HEK293T (cell line): Measurements from ENCODE around the gene MAP4K5.

Experiments
- ARNT ChIP-seq: fragments of 450-650 bp; IDR thresholded peaks from 2 replicates; pipeline ENCODE4 v1.6.1; 2017; ENCODE audit warnings: mild to moderate bottlenecking
- BHLHE40 ChIP-seq: fragments of 450-650 bp; IDR thresholded peaks from 2 replicates; pipeline ENCODE4 v1.6.1; 2016; ENCODE audit warnings: mild to moderate bottlenecking, moderate library complexity, borderline replicate concordance
- ELF4 ChIP-seq: fragments of 450-650 bp; IDR thresholded peaks from 2 replicates; pipeline ENCODE4 v1.6.1; 2017; ENCODE audit warnings: antibody characterized with exemption
- FOXA1 ChIP-seq: fragments of 450-650 bp; IDR thresholded peaks from 2 replicates; pipeline ENCODE4 v1.6.1; 2016; ENCODE audit warnings: mild to moderate bottlenecking
- FOXK2 ChIP-seq: fragments of 450-650 bp; IDR thresholded peaks from 2 replicates; pipeline ENCODE4 v1.6.1; 2016; ENCODE audit warnings: mild to moderate bottlenecking
- FOXM1 ChIP-seq: fragments of 450-650 bp; IDR thresholded peaks from 2 replicates; pipeline ENCODE4 v1.6.1; 2017; ENCODE audit warnings: mild to moderate bottlenecking, borderline replicate concordance
- HDGF ChIP-seq: fragments of 450-650 bp; IDR thresholded peaks from 2 replicates; pipeline ENCODE4 v1.6.1; 2017; ENCODE audit warnings: antibody characterized with exemption, borderline replicate concordance
- LEF1 ChIP-seq: fragments of 450-650 bp; IDR thresholded peaks from 2 replicates; pipeline ENCODE4 v1.6.1; 2017; ENCODE audit warnings: mild to moderate bottlenecking, borderline replicate concordance
- NFRKB ChIP-seq: fragments of 450-650 bp; IDR thresholded peaks from 2 replicates; pipeline ENCODE4 v1.6.1; 2016; ENCODE audit warnings: mild to moderate bottlenecking, moderate library complexity
- PKNOX1 ChIP-seq: fragments of 450-650 bp; IDR thresholded peaks from 2 replicates; pipeline ENCODE4 v1.6.1; 2016
- SP1 ChIP-seq: fragments of 450-650 bp; IDR thresholded peaks from 2 replicates; pipeline ENCODE4 v1.6.1; 2017
- SUZ12 ChIP-seq: fragments of 450-650 bp; IDR thresholded peaks from 2 replicates; pipeline ENCODE4 v1.6.1; 2016; ENCODE audit warnings: mild to moderate bottlenecking
- TARDBP ChIP-seq: fragments of 450-650 bp; IDR thresholded peaks from 2 replicates; pipeline ENCODE4 v1.6.1; 2016
- ZNF384 ChIP-seq: fragments of 450-650 bp; IDR thresholded peaks from 2 replicates; pipeline ENCODE4 v1.6.1; 2016

GRCh38 chr14:50425105-50425504 is 107.3 kb downstream of the MAP4K5 start:
- no peak for TF ChIP-seq ELF4
- no peak for TF ChIP-seq SUZ12
- no peak for TF ChIP-seq FOXM1
- no peak for TF ChIP-seq SP1
- TF ChIP-seq TARDBP: no peak
- TF ChIP-seq HDGF: no peak
- no peak for TF ChIP-seq ZNF384
- no peak for TF ChIP-seq LEF1
- TF ChIP-seq FOXK2: no peak
- no peak for TF ChIP-seq ARNT
- no peak for TF ChIP-seq NFRKB
- TF ChIP-seq BHLHE40: no peak
- no peak for TF ChIP-seq FOXA1
- TF ChIP-seq PKNOX1: no peak
